ENCODE data around the gene POLR2L.

POLR2L gene

GRCh38 chr11:863910-864827 lies 21.8 kb upstream of the POLR2L start:
- TF ChIP-seq CTCF (IDR thresholded peaks at IDR 0.05) = no peak
- Histone ChIP-seq H3K4me1 (ENCODE audit: control insufficient read depth in 1 of 2, insufficient read depth in 1 of 2, low read depth in 1 of 2, low read length in 1 of 2) (no peaks in the 10 kb centered on the region), H3K9me3 (no peaks in the 10 kb centered on the region), H3K27me3 (no peaks in the 10 kb centered on the region), H3K4me3 (ENCODE audit: low read depth in 1 of 2, low read length in 1 of 2) (no peak overlapping the region), H3K36me3 (peaks cover 7% of the 10 kb centered on the region), H3K27ac (no peak overlapping the region)

GRCh38 chr11:863023-863909 lies 20.9 kb upstream of the POLR2L start:
- Histone ChIP-seq H3K9me3 (no peaks in the 10 kb centered on the region), H3K36me3 (no peaks in the 10 kb centered on the region), H3K27me3 (no peaks in the 10 kb centered on the region), H3K27ac (no peak overlapping the region), H3K4me3 (ENCODE audit: low read depth in 1 of 2, low read length in 1 of 2) (no peak overlapping the region), H3K4me1 (ENCODE audit: control insufficient read depth in 1 of 2, insufficient read depth in 1 of 2, low read depth in 1 of 2, low read length in 1 of 2) (no peaks in the 10 kb centered on the region)
- TF ChIP-seq CTCF (IDR thresholded peaks at IDR 0.05) = no peak

GRCh38 chr11:862696-863022 lies 20.3 kb upstream of the POLR2L start:
- Histone ChIP-seq H3K27ac (no peak overlapping the region), H3K36me3 (no peaks in the 10 kb centered on the region)
- no peak for TF ChIP-seq CTCF (IDR thresholded peaks at IDR 0.05)

GRCh38 chr11:862081-862661 lies 19.8 kb upstream of the POLR2L start:
- no peak for TF ChIP-seq CTCF (IDR thresholded peaks at IDR 0.05)
- H3K4me3 ChIP-seq (ENCODE audit: low read depth in 1 of 2, low read length in 1 of 2) = no peak overlapping the region
- no peaks in the 10 kb centered on the region for H3K27me3 ChIP-seq
- H3K9me3 ChIP-seq = no peaks in the 10 kb centered on the region
- H3K4me1 ChIP-seq (ENCODE audit: control insufficient read depth in 1 of 2, insufficient read depth in 1 of 2, low read depth in 1 of 2, low read length in 1 of 2) = no peaks in the 10 kb centered on the region
- H3K36me3 ChIP-seq = no peaks in the 10 kb centered on the region
- no peak overlapping the region for H3K27ac ChIP-seq

More at GRCh38 chr11:862696-863022, 20.3 kb upstream of the POLR2L start:
- Histone ChIP-seq H3K27me3 (no peaks in the 10 kb centered on the region), H3K4me3 (ENCODE audit: low read depth in 1 of 2, low read length in 1 of 2) (no peak overlapping the region), H3K9me3 (no peaks in the 10 kb centered on the region), H3K4me1 (ENCODE audit: control insufficient read depth in 1 of 2, insufficient read depth in 1 of 2, low read depth in 1 of 2, low read length in 1 of 2) (no peaks in the 10 kb centered on the region)

- H3K27me3 ChIP-seq = no peaks in the 10 kb centered on the region
- H3K36me3 ChIP-seq = no peaks in the 10 kb centered on the region
- TF ChIP-seq CTCF (IDR thresholded peaks at IDR 0.05) = no peak
- no peak overlapping the region for H3K4me3 ChIP-seq (ENCODE audit: low read depth in 1 of 2, low read length in 1 of 2)
- H3K4me1 ChIP-seq (ENCODE audit: control insufficient read depth in 1 of 2, insufficient read depth in 1 of 2, low read depth in 1 of 2, low read length in 1 of 2) = no peaks in the 10 kb centered on the region
- H3K27ac ChIP-seq = no peak overlapping the region
- no peaks in the 10 kb centered on the region for H3K9me3 ChIP-seq
Observed at GRCh38 chr11:861105-861479, 18.8 kb upstream of the POLR2L start.

Data from neutrophil (primary cell).